ENCODE data around the gene TNKS2.

Gene TNKS2

GRCh38 chr10:91788527-91788926 lies 9.7 kb upstream of the TNKS2 start:
- TF ChIP-seq, protein P1, sequence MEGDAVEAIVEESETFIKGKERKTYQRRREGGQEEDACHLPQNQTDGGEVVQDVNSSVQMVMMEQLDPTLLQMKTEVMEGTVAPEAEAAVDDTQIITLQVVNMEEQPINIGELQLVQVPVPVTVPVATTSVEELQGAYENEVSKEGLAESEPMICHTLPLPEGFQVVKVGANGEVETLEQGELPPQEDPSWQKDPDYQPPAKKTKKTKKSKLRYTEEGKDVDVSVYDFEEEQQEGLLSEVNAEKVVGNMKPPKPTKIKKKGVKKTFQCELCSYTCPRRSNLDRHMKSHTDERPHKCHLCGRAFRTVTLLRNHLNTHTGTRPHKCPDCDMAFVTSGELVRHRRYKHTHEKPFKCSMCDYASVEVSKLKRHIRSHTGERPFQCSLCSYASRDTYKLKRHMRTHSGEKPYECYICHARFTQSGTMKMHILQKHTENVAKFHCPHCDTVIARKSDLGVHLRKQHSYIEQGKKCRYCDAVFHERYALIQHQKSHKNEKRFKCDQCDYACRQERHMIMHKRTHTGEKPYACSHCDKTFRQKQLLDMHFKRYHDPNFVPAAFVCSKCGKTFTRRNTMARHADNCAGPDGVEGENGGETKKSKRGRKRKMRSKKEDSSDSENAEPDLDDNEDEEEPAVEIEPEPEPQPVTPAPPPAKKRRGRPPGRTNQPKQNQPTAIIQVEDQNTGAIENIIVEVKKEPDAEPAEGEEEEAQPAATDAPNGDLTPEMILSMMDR (IDR thresholded peaks at IDR 0.05; ENCODE audit: insufficient read depth, low read depth, low read length, missing control alignments), result no peak
- no peak for DNase-seq (ENCODE audit: low read depth)
- H3K4me3 ChIP-seq (ENCODE audit: low read depth, low read length), result no peak overlapping the region

GRCh38 chr10:91796331-91797047 lies 1.7 kb upstream of the TNKS2 start:
- peak overlapping the region; percentile 99 for H3K4me3 ChIP-seq (ENCODE audit: low read depth, low read length)
- DNase-seq (ENCODE audit: low read depth), result peak; percentile 87
- TF ChIP-seq, protein P1 (IDR thresholded peaks at IDR 0.05; ENCODE audit: insufficient read depth, low read depth, low read length, missing control alignments), result no peak

GRCh38 chr10:91797048-91797690 lies 1.1 kb upstream of the TNKS2 start:
- no peak for DNase-seq (ENCODE audit: low read depth)
- H3K4me3 ChIP-seq (ENCODE audit: low read depth, low read length), result peak overlapping the region; percentile 99
- TF ChIP-seq, protein P1 (IDR thresholded peaks at IDR 0.05; ENCODE audit: insufficient read depth, low read depth, low read length, missing control alignments), result no peak

GRCh38 chr10:91798649-91799611 lies 704 bp downstream of the TNKS2 start:
- peak; percentile 60 for DNase-seq (ENCODE audit: low read depth)
- H3K4me3 ChIP-seq (ENCODE audit: low read depth, low read length), result peak overlapping the region; percentile 99

GRCh38 chr10:91799612-91799975 lies 1.4 kb downstream of the TNKS2 start:
- TF ChIP-seq, protein P1 (IDR thresholded peaks at IDR 0.05; ENCODE audit: insufficient read depth, low read depth, low read length, missing control alignments), result no peak
- peak overlapping the region; percentile 99 for H3K4me3 ChIP-seq (ENCODE audit: low read depth, low read length)
- DNase-seq (ENCODE audit: low read depth), result no peak

More at GRCh38 chr10:91798649-91799611, 704 bp downstream of the TNKS2 start:
- TF ChIP-seq, protein P1 (IDR thresholded peaks at IDR 0.05; ENCODE audit: insufficient read depth, low read depth, low read length, missing control alignments), result no peak

DNA sequence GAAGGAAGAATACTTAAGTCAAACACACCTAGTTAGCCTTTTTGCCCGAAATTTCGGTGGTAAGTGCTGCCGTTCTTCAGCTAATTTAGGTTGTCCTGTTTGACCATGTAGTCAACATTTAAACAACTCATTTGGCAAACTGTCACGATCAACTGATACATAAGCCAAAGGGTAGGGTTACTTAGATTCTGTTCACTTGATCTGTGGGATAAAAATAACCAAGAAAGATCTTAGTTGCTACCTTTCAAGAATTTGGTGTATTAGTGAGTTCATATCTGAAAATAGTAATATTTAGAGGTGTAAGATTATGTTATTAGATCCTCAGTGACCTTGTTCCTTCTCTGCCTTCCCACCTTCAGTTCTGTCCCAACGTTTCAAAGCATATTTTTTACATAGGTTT lies 2.0 kb downstream of the TNKS2 start:
- no peak for DNase-seq (ENCODE audit: low read depth)
- H3K4me3 ChIP-seq (ENCODE audit: low read depth, low read length), result no peak overlapping the region
- TF ChIP-seq, protein P1 (IDR thresholded peaks at IDR 0.05; ENCODE audit: insufficient read depth, low read depth, low read length, missing control alignments), result no peak
